PFSK-1 (cell line): ENCODE data around the gene TIAM2.

Experiments
- FOXP2 ChIP-seq: optimal IDR thresholded peaks from 2 replicates; pipeline ENCODE3; 2011; ENCODE audit warnings: borderline replicate concordance, control low read depth, inconsistent platforms; ENCODE audit not compliant: insufficient read depth; ENCODE audit errors: extremely low read length, extremely low read depth
- POLR2AphosphoS5 ChIP-seq: IDR thresholded peaks from 2 replicates; pipeline ENCODE4 v1.6.1; 2012; ENCODE audit warnings: low read depth, mild to moderate bottlenecking, control low read depth, low read length, moderate library complexity
- REST ChIP-seq, 2 experiments: IDR thresholded peaks; 2 replicates each; pipeline versions ENCODE4 v1.6.1 to v1.8.0; 2011 to 2012; ENCODE audit warnings: low read depth in 2 of 2, low read length in 2 of 2, control low read depth in 1 of 2, inconsistent platforms in 1 of 2, mild to moderate bottlenecking in 1 of 2, moderate library complexity in 1 of 2; ENCODE audit not compliant: insufficient read depth in 1 of 2
- SIN3A ChIP-seq: IDR thresholded peaks from 2 replicates; pipeline ENCODE4 v1.6.1; 2012; ENCODE audit warnings: mild to moderate bottlenecking, low read length, moderate library complexity, borderline replicate concordance; ENCODE audit not compliant: insufficient read depth
- TAF1 ChIP-seq: IDR thresholded peaks from 2 replicates; pipeline ENCODE4 v1.6.1; 2012; ENCODE audit warnings: low read length, control low read depth, borderline replicate concordance; ENCODE audit not compliant: insufficient read depth

The TIAM2 gene

DNA sequence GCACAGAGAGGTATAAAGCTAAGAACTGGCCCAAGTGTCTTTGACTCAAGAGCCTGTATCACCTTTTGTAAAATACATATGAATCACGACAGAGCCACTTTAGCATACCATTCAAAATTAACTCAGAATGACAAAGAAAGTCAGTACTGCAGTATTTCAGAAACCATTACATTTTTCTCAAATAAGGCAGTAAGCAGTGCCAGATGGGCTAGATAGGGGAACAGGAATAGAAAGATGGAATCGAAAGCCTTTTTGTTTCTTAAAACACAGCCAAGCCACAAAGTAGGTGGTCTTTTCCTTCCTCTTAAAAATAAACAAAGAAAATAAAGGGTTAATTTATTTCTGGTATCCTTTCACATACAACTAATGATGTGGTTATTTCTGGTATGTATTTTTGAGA is 279.0 kb downstream of the TIAM2 start:
- TF ChIP-seq POLR2AphosphoS5 (no peak), SIN3A (no peak), FOXP2 (no peak), TAF1 (no peak), REST (IDR thresholded peaks at IDR 0.05; ENCODE audit: insufficient read depth in 1 of 2, low read depth in 2 of 2, low read length in 2 of 2) (no peak)

DNA sequence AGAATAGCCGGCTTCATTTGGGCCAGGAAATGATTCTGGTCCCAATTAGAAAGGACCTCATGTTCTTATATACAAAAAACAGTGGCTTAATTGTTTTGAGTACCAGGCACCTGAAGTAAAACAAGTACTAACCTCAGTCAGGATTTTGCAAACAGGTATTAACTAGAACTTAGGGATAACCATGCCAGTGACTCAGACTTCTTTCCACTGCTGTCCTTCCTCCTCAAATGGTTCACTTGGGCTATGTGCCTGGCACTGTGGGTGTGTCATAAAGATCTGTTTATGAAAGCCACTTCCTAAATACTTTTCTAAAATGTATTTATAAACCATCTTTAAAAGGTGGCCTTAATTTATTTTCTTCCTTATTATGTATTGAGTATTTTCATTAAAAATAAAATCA is 279.4 kb downstream of the TIAM2 start:
- TF ChIP-seq FOXP2 (no peak), SIN3A (no peak), REST (IDR thresholded peaks at IDR 0.05; ENCODE audit: insufficient read depth in 1 of 2, low read depth in 2 of 2, low read length in 2 of 2) (no peak), POLR2AphosphoS5 (no peak), TAF1 (no peak)

DNA sequence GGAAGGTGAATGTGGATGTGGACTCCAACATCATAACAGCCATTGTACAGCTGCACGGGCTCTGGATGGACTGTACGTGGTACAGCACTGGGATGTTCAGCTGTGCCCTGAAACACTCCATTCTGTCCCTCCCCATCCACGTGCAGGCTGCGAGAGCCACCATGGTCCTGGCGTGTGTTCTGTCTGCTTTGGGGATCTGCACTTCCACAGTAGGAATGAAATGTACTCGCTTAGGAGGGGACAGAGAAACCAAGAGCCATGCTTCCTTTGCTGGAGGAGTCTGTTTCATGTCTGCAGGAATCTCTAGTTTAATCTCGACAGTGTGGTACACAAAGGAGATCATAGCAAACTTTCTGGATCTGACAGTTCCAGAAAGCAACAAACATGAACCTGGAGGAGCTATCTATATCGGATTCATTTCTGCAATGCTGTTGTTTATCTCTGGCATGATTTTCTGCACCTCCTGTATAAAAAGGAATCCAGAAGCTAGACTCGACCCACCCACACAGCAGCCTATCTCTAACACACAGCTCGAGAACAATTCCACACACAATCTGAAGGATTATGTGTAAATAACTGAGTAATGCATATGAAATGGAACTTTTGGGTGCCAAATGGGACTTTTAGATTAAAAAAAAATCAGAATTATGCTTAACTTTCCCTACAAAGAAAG is 280.8 kb downstream of the TIAM2 start:
- no peak for TF ChIP-seq SIN3A
- no peak for TF ChIP-seq FOXP2
- TF ChIP-seq REST (IDR thresholded peaks at IDR 0.05; ENCODE audit: insufficient read depth in 1 of 2, low read depth in 2 of 2, low read length in 2 of 2), result no peak
- TF ChIP-seq TAF1, result no peak
- no peak for TF ChIP-seq POLR2AphosphoS5

- no peak for TF ChIP-seq SIN3A
- no peak for TF ChIP-seq TAF1
- no peak for TF ChIP-seq FOXP2
- no peak for TF ChIP-seq REST (IDR thresholded peaks at IDR 0.05; ENCODE audit: insufficient read depth in 1 of 2, low read depth in 2 of 2, low read length in 2 of 2)
- no peak for TF ChIP-seq POLR2AphosphoS5
These were observed 281.5 kb downstream of the TIAM2 start for GRCh38 chr6:155276638-155277037.
